HCT116 (cell line): ENCODE measurements around the gene TFG. TPM values are rescaled to one million over a fixed set of nuclear protein-coding genes. Genes with fewer than 3 reads are reported as not detected.
A peak's percentile ranks its signal among the peaks of the same experiment; 100 is the strongest.

Source experiments
- ATAC-seq: fragments of 200-7000 bp; cut with Tn5 transposase; 2 replicates; pipeline ENCODE4 v1.9.1; 2020; ENCODE audit warnings: mild to moderate bottlenecking, moderate library complexity
- BruUV-seq: library from RNA; stranded (reverse); fragments of 400-500 nt; replicated peaks from 2 replicates; lab custom pipeline; 2021; lab: Mats Ljungman, UMichigan
- CTCF ChIA-PET: fragments of 300-600 bp; sonication (Branson Sonifier 250); formaldehyde crosslinking; loops from one replicate; lab custom pipeline; 2021; ENCODE audit warnings: antibody characterized with exemption; lab: Charles Lee
- POLR2A ChIA-PET: fragments of 300-600, 350-600 bp; sonication (Branson Sonifier 250); formaldehyde crosslinking; loops from one replicate; lab custom pipeline; 2021; ENCODE audit warnings: antibody characterized with exemption; lab: Charles Lee
- RAD21 ChIA-PET, 2 experiments: fragments of 300-600 bp; sonication (Branson Sonifier 250); formaldehyde crosslinking; loops; one replicate each; lab custom pipeline; 2023; ENCODE audit warnings: low total read pairs in 2 of 2; ENCODE audit not compliant: uncharacterized antibody in 2 of 2, unreplicated experiment in 2 of 2, low non-redundant PET in 1 of 2; lab: Charles Lee
- DNase-seq: peaks from one replicate; pipeline ENCODE4 v3.0.0-alpha.2; 2010; ENCODE audit warnings: low read depth, low spot score
- H2AFZ ChIP-seq: fragments of 200-600 bp; shearing (Covaris generic), sonication (generic); 2 replicates; pipeline ENCODE4 v1.6.1; 2017; ENCODE audit warnings: low read depth, mixed run types, mixed read lengths, antibody characterized with exemption, low read length; ENCODE audit not compliant: poor library complexity, severe bottlenecking
- H3K27ac ChIP-seq: 2 replicates; pipeline ENCODE4 v1.5.1; 2012; ENCODE audit warnings: low read depth, low read length
- H3K27me3 ChIP-seq: fragments of 200-600 bp; sonication (generic); 2 replicates; pipeline ENCODE4 v1.6.1; 2016; ENCODE audit warnings: mixed run types, low read length, mixed read lengths; ENCODE audit not compliant: insufficient read depth
- H3K36me3 ChIP-seq, 2 experiments: fragments of 200-500 bp in 1 of 2; fragments of 200-600 bp in 1 of 2; sonication (Bioruptor generic) in 1 of 2; sonication (generic) in 1 of 2; 2 replicates each; pipeline versions ENCODE4 v1.5.1 to v1.6.1; 2014 to 2016; ENCODE audit warnings: low read length in 2 of 2, inconsistent platforms in 1 of 2, mixed read lengths in 1 of 2, mixed run types in 1 of 2; ENCODE audit not compliant: insufficient read depth in 2 of 2, control insufficient read depth in 1 of 2
- H3K4me1 ChIP-seq, 2 experiments: fragments of 200-600 bp in 1 of 2; sonication (generic) in 1 of 2; 2 replicates each; pipeline versions ENCODE4 v1.5.1 to v1.6.1; 2012 to 2017; ENCODE audit warnings: low read length in 2 of 2, inconsistent platforms in 1 of 2, mild to moderate bottlenecking in 1 of 2, mixed read lengths in 1 of 2, mixed run types in 1 of 2, moderate library complexity in 1 of 2; ENCODE audit not compliant: insufficient read depth in 2 of 2, control insufficient read depth in 1 of 2
- H3K4me2 ChIP-seq: fragments of 200-600 bp; sonication (generic); 2 replicates; pipeline ENCODE4 v1.6.1; 2017; ENCODE audit warnings: mixed run types, low read length, mixed read lengths
- H3K4me3 ChIP-seq, 2 experiments: fragments of 200-600 bp in 1 of 2; sonication (generic) in 1 of 2; replicated peaks in 1 of 2; 2 replicates each; pipeline ENCODE4 v1.5.1; 2011 to 2016; ENCODE audit warnings: low read length in 2 of 2, control low read depth in 1 of 2, low read depth in 1 of 2, mild to moderate bottlenecking in 1 of 2, mixed read lengths in 1 of 2, mixed run types in 1 of 2
- H3K79me2 ChIP-seq: fragments of 200-600 bp; sonication (generic); 2 replicates; pipeline ENCODE4 v1.6.1; 2017; ENCODE audit warnings: mild to moderate bottlenecking, mixed run types, low read length, moderate library complexity, mixed read lengths; ENCODE audit not compliant: insufficient read depth
- H3K9ac ChIP-seq: fragments of 200-600 bp; sonication (generic); 2 replicates; pipeline ENCODE4 v1.6.1; 2016; ENCODE audit warnings: low read length, mixed read lengths
- H3K9me2 ChIP-seq: fragments of 200-600 bp; sonication (generic), shearing (Covaris generic); 2 replicates; pipeline ENCODE4 v1.6.1; 2017; ENCODE audit warnings: mixed run types, mild to moderate bottlenecking, moderate library complexity; ENCODE audit not compliant: insufficient read depth
- H3K9me3 ChIP-seq, 2 experiments: fragments of 200-500 bp in 1 of 2; fragments of 200-600 bp in 1 of 2; sonication (Bioruptor generic) in 1 of 2; sonication (generic) in 1 of 2; 2 replicates each; pipeline ENCODE4 v1.6.1; 2014 to 2017; ENCODE audit warnings: low read length in 2 of 2, mixed read lengths in 2 of 2, inconsistent platforms in 1 of 2, low read depth in 1 of 2, mild to moderate bottlenecking in 1 of 2, mixed run types in 1 of 2, moderate library complexity in 1 of 2; ENCODE audit not compliant: control insufficient read depth in 1 of 2, insufficient read depth in 1 of 2
- H4K20me1 ChIP-seq: fragments of 200-600 bp; sonication (generic), shearing (Covaris generic); 2 replicates; pipeline ENCODE4 v1.6.1; 2017; ENCODE audit warnings: mixed run types, mild to moderate bottlenecking, moderate library complexity; ENCODE audit not compliant: insufficient read depth
- EGR1 ChIP-seq: IDR thresholded peaks from 2 replicates; pipeline ENCODE4 v1.6.1; 2012; ENCODE audit warnings: low read depth
- RAD21 ChIP-seq: IDR thresholded peaks from 2 replicates; pipeline ENCODE4 v1.6.1; 2012; ENCODE audit warnings: low read depth, mild to moderate bottlenecking
- SIN3A ChIP-seq: IDR thresholded peaks from 2 replicates; pipeline ENCODE4 v1.6.1; 2012; ENCODE audit warnings: low read depth
- SP1 ChIP-seq: IDR thresholded peaks from 2 replicates; pipeline ENCODE4 v1.6.1; 2012; ENCODE audit warnings: low read depth
- ZFX ChIP-seq: fragments of 450-650 bp; IDR thresholded peaks from 2 replicates; pipeline ENCODE4 v1.6.1; 2017
- intact Hi-C: fragments of 100-400 bp; cut with micrococcal nuclease; formaldehyde crosslinking; loops from 2 replicates; pipeline ENCODE4 v1.10.0; 2022
- total RNA-seq: library from RNA; stranded (reverse); gene quantifications from one replicate; pipeline ENCODE4 v1.2.1, GENCODE V29; 2021; ENCODE audit not compliant: unreplicated experiment
- TF ChIP-seq, protein P1 (sequence below): IDR thresholded peaks from 2 replicates; pipeline ENCODE4 v1.6.1; 2012
- TF ChIP-seq, protein P2 (sequence below): IDR thresholded peaks from 2 replicates; pipeline ENCODE4 v1.6.1; 2011; ENCODE audit warnings: mild to moderate bottlenecking, low read length, moderate library complexity; ENCODE audit not compliant: insufficient replicate concordance; ENCODE audit errors: extremely low read depth
- TF ChIP-seq, protein P3 (sequence below), 3 experiments: fragments of 200-600 bp in 1 of 3; sonication (generic) in 1 of 3; IDR thresholded peaks in 2 of 3; conservative IDR thresholded peaks in 1 of 3; 2 replicates each; pipeline ENCODE4 v1.5.1; 2012 to 2017; ENCODE audit warnings: low read depth in 2 of 3, low read length in 2 of 3, antibody characterized with exemption in 1 of 3, borderline replicate concordance in 1 of 3, control low read depth in 1 of 3, mild to moderate bottlenecking in 1 of 3, mixed read lengths in 1 of 3, mixed run types in 1 of 3, moderate library complexity in 1 of 3; ENCODE audit not compliant: insufficient read depth in 1 of 3

Gene TFG
- total RNA-seq, 1 experiment from 2014 or later: 99.1 TPM

DNA sequence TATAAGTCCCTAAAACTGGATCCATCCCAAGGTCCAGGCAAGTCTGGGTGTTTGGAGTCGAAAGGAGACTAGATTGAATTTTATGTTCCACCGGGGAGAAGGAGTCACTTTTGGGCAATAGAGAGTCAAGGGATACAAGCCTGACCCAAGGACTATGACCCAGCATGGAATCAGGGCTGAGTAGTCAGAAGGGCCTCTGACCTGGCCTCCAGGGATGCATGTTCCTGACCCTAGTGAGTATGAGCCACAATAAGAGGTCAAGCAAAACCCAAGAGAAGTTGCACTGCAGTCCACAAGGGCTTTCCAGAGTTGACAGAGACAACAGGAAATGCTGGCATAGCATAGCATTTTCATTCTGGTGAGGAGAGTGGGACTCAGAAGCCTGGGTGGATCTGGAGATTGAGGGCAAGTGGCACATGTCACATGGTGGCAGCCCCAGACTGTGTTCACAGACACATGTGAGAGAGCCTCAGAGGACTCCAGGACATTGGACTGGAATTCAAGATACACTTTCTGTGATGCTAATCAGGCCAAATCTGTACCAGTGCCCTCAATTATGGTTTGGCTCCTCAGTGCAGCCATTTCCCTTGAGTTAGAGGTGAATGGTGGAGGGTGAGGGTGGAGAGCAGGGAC lies 66.9 kb downstream of the TFG start:
- no peaks in the 10 kb centered on the region for H4K20me1 ChIP-seq
- no peak overlapping the region for H2AFZ ChIP-seq
- H3K4me3 ChIP-seq: no peak overlapping the region
- RAD21 ChIA-PET: interaction anchor here (0.9 to 1.6 kb wide), 2 partner anchors 141 to 314 kb away, joined by 3 read pairs; no protein-coding TSS in a partner anchor
- DNase-seq (no peak), ATAC-seq (no peak)
- no peak for TF ChIP-seq RAD21
- TF ChIP-seq SIN3A: no peak
- TF ChIP-seq, protein P1, sequence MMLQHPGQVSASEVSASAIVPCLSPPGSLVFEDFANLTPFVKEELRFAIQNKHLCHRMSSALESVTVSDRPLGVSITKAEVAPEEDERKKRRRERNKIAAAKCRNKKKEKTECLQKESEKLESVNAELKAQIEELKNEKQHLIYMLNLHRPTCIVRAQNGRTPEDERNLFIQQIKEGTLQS: no peak
- no peak for TF ChIP-seq ZFX
- no peak for TF ChIP-seq SP1
- TF ChIP-seq, protein P2, sequence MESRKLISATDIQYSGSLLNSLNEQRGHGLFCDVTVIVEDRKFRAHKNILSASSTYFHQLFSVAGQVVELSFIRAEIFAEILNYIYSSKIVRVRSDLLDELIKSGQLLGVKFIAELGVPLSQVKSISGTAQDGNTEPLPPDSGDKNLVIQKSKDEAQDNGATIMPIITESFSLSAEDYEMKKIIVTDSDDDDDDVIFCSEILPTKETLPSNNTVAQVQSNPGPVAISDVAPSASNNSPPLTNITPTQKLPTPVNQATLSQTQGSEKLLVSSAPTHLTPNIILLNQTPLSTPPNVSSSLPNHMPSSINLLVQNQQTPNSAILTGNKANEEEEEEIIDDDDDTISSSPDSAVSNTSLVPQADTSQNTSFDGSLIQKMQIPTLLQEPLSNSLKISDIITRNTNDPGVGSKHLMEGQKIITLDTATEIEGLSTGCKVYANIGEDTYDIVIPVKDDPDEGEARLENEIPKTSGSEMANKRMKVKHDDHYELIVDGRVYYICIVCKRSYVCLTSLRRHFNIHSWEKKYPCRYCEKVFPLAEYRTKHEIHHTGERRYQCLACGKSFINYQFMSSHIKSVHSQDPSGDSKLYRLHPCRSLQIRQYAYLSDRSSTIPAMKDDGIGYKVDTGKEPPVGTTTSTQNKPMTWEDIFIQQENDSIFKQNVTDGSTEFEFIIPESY: no peak
- intact Hi-C loops: no loop called here
- H3K9me2 ChIP-seq: no peaks in the 10 kb centered on the region
- no peaks in the 10 kb centered on the region for H3K79me2 ChIP-seq
- no peak overlapping the region for H3K9ac ChIP-seq
- H3K9me3 ChIP-seq: no peaks in the 10 kb centered on the region
- no TSS peak for BruUV-seq
- H3K4me1 ChIP-seq: no peaks in the 10 kb centered on the region
- CTCF ChIA-PET: interaction anchor here (1.1 kb wide), 1 partner anchor 314 kb away, joined by 6 read pairs; no protein-coding TSS in a partner anchor
- H3K4me2 ChIP-seq: no peak overlapping the region
- no peaks in the 10 kb centered on the region for H3K27me3 ChIP-seq
- H3K27ac ChIP-seq: no peak overlapping the region
- no peaks in the 10 kb centered on the region for H3K36me3 ChIP-seq
- POLR2A ChIA-PET: no interaction called here

DNA sequence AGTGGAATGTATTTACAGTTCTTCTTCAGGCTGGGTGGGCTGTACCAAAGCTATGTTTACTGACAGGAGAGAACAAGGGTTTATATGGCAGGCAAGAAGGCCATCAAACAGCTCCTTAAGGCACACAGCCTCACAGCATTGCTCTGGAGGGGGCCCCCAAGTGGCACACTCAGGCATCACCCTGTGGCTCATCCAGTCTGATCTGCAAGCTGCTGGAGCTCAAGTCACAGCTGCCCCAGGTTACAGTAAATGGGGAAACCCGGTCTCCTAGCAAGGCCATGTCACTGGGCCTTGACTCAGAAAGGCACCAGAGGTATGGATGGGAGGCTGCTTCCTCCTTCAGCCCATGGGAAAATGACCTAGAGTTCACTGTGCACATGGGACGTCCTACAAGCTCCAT lies 67.5 kb downstream of the TFG start:
- no TSS peak for BruUV-seq
- POLR2A ChIA-PET: no interaction called here
- Histone ChIP-seq H3K4me3 (no peak overlapping the region), H3K36me3 (no peaks in the 10 kb centered on the region), H3K27ac (no peak overlapping the region), H3K9me3 (no peaks in the 10 kb centered on the region), H2AFZ (no peak overlapping the region), H3K9ac (no peak overlapping the region), H3K4me1 (no peaks in the 10 kb centered on the region), H3K4me2 (no peak overlapping the region), H3K27me3 (no peaks in the 10 kb centered on the region), H4K20me1 (no peaks in the 10 kb centered on the region), H3K9me2 (no peaks in the 10 kb centered on the region), H3K79me2 (no peaks in the 10 kb centered on the region)
- CTCF ChIA-PET: interaction anchor here (1.1 kb wide), 1 partner anchor 314 kb away, joined by 6 read pairs; no protein-coding TSS in a partner anchor
- intact Hi-C loops: no loop called here
- RAD21 ChIA-PET: interaction anchor here (0.9 to 1.6 kb wide), 2 partner anchors 142 to 314 kb away, joined by 3 read pairs; no protein-coding TSS in a partner anchor
- DNase-seq (no peak), ATAC-seq (no peak)
- TF ChIP-seq, protein P3, sequence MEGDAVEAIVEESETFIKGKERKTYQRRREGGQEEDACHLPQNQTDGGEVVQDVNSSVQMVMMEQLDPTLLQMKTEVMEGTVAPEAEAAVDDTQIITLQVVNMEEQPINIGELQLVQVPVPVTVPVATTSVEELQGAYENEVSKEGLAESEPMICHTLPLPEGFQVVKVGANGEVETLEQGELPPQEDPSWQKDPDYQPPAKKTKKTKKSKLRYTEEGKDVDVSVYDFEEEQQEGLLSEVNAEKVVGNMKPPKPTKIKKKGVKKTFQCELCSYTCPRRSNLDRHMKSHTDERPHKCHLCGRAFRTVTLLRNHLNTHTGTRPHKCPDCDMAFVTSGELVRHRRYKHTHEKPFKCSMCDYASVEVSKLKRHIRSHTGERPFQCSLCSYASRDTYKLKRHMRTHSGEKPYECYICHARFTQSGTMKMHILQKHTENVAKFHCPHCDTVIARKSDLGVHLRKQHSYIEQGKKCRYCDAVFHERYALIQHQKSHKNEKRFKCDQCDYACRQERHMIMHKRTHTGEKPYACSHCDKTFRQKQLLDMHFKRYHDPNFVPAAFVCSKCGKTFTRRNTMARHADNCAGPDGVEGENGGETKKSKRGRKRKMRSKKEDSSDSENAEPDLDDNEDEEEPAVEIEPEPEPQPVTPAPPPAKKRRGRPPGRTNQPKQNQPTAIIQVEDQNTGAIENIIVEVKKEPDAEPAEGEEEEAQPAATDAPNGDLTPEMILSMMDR (IDR thresholded peaks at IDR 0.05 in 2 of 3, conservative IDR thresholded peaks at IDR 0.05 in 1 of 3; ENCODE audit: borderline replicate concordance in 1 of 3, insufficient read depth in 1 of 3, low read depth in 2 of 3, low read length in 2 of 3): peak; percentile 6 to 33 (median 12); a peak in 2 of 6 replicates
- TF ChIP-seq EGR1: no peak
